Endometrium (tissue), 2 donors: ENCODE data around the gene DIS3L2.
A peak's percentile ranks its signal among the peaks of the same experiment; 100 is the strongest.

Experiments used
- FAIRE-seq: peaks from 2 replicates; lab custom pipeline; 2012; peaks lifted over from hg19 to GRCh38; lab: Jason Lieb, UNC
- donor health status: control.
- donor health status: control.

DIS3L2 gene

DNA sequence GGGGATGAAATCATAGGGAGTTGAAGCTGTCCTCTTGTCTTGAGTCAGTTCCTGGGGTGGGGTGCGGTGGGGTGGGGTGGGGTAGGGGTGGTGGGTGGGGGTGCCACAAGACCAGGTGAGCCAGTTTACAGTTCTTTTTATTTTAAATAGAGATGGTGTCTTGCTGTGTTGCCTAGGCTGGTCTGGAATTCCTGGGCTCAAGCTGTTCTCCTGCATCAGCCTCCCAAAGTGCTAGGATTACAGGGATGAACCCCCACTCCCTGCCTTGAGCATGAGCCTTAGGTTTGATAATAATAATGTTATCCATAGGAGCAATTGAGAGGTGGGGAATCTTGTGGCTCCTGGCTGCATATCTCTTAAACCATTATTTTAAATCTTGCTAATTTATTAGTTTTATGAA is 234.0 kb downstream of the DIS3L2 start:
- no peak for FAIRE-seq

- FAIRE-seq, result no peak
Measured at GRCh38 chr2:232196802-232197201, 235.3 kb downstream of the DIS3L2 start.

- no peak for FAIRE-seq
Measured at GRCh38 chr2:232200195-232200594, 238.7 kb downstream of the DIS3L2 start.

DNA sequence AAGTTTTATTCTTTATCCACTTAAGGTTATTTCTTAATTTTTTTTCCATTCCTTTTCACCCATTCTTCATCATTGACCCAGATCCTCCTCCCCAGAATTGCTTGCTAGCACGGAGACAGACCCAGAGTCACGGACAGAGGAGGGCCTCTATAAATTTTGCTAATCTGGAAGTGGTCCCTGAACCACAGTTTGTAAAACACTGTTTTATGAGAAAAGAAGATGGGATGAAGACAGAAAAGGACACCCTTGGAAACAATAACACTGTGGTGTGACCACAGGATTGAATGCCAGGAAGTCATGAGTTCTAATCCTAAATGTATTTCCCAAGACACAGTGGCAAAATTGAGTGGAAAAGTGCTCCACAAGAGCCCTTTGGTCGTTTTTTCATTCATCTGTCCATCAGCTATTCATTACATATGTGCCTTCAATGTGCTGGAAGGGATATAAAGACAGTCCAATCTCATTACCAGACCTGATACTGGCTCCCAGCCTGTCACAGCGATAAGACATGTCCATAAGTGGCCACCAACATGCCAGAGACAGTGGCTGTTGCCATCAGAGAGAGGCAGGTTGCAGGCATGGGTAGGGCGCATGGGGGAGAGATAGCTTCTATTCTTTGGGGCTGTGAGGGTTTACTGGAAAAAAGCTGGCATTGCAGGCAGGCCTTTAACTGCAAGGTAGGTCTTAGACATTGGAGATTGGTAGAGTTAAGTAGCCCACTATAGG is 241.8 kb downstream of the DIS3L2 start:
- no peak for FAIRE-seq

GRCh38 chr2:232203936-232204335 is 242.4 kb downstream of the DIS3L2 start:
- no peak for FAIRE-seq

DNA sequence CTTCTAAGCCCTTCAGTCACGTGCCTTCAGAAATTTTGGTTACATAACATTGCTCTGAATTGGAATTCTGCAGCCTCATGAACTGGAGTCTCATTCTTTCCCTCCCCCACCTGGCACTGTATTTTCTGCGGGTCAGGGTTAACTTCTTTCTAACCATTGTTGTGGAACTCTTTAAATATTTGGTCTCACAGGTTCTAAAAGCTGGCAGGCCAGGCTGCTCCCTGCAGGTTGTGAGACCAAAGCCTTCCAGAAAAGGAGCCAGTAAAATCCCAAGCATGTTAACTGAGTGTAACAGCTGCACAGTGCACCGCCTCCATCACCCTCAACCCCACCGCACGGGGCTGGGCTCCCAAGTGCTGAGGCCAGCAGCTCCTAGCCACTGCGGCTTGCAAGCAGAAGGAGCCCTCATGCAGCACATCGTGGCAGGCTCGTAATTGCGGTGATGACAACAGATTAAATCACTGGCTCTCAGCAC is 243.0 kb downstream of the DIS3L2 start:
- peak; percentile 86 for FAIRE-seq

DNA sequence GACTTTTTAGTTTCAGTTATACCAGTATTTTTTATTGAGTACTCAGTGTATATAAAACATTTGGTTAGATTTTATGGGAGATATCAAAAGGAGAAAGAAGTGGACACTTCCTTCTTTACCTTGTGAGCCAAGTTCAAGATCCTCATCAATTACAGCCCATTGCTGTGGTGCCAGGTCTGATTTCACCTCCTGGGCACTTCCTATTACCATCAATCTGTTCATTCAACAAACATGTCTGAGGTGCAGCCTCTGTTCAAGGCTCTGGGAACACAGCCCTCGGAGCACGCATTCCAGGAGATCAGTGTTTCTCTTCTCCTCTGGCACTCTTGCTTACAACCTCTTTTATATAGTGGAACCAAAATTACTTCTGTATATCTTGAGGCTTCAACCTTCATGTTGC is 245.7 kb downstream of the DIS3L2 start:
- no peak for FAIRE-seq

DNA sequence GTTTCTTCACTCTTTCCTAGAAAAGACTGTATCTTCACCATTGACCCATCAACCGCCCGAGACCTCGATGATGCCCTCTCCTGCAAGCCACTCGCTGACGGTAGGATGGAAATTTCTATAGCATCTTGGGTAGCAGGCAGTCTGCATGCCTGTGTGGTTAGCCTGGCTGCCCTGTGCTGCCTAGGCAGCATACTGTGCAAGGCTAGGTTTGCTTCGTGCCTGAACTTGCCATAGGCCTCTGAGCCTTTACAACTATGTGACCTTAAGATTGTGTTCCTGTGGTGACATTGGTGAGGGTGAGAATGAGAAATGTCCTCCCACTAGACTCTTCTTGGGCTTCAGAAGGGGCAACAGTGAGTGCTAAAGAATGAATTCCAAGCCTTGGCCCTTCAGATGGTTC is 248.8 kb downstream of the DIS3L2 start:
- FAIRE-seq, result no peak

GRCh38 chr2:232211743-232212686 is 250.5 kb downstream of the DIS3L2 start:
- no peak for FAIRE-seq

DNA sequence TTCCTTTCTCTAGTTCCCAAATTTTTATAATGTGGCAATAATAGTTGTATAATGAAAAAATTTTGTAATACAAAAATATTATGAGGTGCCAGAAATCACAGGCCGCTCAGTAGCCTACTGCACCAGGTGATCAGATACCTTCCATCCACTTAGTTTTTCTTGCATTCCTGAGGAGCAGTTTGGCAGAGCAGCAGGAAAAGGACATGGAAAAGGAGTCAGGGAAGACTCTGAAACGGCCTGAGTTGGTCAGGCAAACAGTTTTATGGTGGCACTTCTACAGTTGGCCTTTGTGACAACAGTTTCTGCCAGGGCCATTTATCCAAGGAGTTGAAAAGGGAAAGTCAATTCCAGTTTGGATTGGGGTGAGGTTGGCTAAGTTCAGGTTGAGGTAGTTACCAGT is 251.7 kb downstream of the DIS3L2 start:
- no peak for FAIRE-seq

GRCh38 chr2:232214053-232214452 is 252.5 kb downstream of the DIS3L2 start:
- no peak for FAIRE-seq

GRCh38 chr2:232216028-232216427 is 254.5 kb downstream of the DIS3L2 start:
- FAIRE-seq, result no peak

GRCh38 chr2:232218778-232219495 is 257.4 kb downstream of the DIS3L2 start:
- no peak for FAIRE-seq

- no peak for FAIRE-seq
Measured at GRCh38 chr2:232219496-232219870, 258.0 kb downstream of the DIS3L2 start.

GRCh38 chr2:232219932-232220331 is 258.4 kb downstream of the DIS3L2 start:
- no peak for FAIRE-seq

DNA sequence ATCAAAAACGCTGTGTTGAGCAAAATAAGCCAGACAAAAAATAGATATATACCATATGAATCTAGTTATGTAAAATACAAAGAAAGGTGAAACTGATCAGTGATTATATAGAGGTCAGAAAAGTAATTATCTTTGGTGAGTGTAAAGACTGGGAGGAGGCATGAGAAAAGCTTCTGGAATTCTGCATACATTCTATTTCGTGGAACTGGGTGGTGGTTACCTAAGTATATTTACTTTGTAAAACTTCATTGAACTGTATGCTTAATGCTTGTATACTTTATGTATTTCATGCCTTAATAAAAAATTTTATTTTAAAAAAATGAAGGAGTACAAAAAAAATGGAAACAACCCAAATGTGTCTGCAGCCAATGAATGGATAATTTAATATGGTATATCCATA is 263.9 kb downstream of the DIS3L2 start:
- no peak for FAIRE-seq

DNA sequence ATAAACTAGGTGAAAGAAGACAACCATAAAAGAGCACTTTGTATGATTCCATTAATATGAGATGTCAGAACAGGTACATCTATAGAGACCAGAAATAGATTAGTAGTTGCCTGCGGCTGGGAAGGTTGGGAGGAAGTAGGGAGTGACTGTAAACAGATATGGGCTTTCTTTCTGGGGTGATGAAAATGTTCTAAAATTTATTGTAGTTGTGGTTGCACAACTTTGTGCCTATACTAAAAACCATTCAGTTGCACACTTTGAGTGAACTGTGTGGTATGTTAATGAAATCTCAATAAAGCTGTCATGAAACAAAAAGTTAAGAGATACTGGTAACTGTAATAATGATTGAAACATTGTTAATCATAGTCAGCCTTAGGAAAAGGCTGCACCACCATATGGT is 264.4 kb downstream of the DIS3L2 start:
- FAIRE-seq, result no peak

- FAIRE-seq, result no peak
Measured at GRCh38 chr2:232228332-232228731, 266.8 kb downstream of the DIS3L2 start.

GRCh38 chr2:232228971-232229894 is 267.7 kb downstream of the DIS3L2 start:
- FAIRE-seq, result no peak

DNA sequence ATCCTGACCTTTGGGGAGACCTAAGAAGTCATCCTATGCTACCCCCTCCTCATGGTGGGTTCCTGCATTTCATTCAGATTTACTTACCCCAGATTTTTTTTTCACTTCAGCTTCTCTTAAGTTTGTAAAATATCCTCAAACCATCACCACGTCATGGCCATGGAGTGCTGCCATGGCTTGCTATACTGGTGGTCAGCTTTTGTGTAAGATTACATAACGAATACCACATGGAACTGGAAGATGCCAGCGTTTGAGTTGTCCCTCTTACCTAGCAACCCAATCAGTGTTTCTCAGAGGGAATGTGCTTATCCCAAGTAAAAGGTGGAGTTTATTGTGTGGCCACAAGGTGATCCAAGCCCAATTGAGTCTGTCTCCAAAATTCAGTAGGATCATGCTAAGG is 268.4 kb downstream of the DIS3L2 start:
- no peak for FAIRE-seq

DNA sequence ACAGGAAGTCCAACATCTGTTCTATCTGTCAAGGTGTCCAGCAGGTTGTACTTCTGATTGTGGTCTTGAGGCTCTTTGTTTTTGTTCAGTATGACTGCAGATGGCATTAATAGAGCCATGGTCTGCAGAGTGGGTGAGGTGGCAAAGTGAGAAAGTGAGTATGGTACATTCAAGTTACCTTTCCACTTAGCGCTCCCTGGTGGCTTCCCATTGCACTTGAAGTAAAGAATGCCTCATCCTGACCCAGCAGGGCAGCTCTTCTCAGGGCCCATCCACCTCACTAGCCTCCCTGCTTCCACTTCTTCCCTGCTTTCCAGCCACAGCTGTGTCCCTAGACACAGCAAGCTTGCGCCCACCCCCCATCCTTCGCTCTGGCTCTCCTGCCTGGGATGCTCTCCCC is 269.0 kb downstream of the DIS3L2 start:
- no peak for FAIRE-seq

GRCh38 chr2:232231554-232231953 is 270.0 kb downstream of the DIS3L2 start:
- FAIRE-seq, result no peak
